Left lobe of liver (tissue), 2 donors: ENCODE data around the gene SLC8A2. TPM values are rescaled to one million over a fixed set of nuclear protein-coding genes. Genes with fewer than 3 reads are reported as not detected.

Experiments used
- ATAC-seq: fragments of 200-7000 bp; cut with Tn5 transposase; one replicate; pipeline ENCODE4 v1.9.1; 2020; ENCODE audit warnings: mild to moderate bottlenecking, moderate library complexity
- DNase-seq: peaks from one replicate; pipeline ENCODE4 v3.0.0-alpha.2; 2020; ENCODE audit warnings: low spot score
- total RNA-seq: library from RNA; stranded (reverse); gene quantifications from one replicate; pipeline ENCODE4 v1.2.1, GENCODE V29; 2021
- donor health status: DM: no; HTN: no; CAD: no; lungs with moderate emphysema.
- donor health status: DM: no; HTN: yes; CAD: no.

Gene SLC8A2
- total RNA-seq, 1 donor from 2014 or later, result 0.10 TPM

DNA sequence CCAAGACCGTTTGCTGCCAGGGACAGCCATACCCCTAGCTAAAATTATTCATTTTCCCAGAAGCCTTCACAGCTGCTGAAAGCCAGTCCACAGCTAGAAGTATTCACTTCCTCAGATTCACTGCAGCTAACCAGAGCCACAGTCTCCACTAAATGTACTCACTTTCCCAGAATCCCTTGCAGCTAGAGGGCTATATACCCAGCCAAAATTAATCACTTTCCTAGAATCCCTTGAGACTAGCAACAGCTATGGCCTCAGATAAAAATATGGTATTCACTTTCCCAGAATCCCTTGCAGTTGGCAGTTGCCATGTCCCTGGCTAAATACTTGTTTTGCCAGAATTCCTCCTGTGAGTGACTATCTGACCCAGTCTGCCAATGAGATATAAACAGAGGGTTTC, 38.6 kb downstream of the SLC8A2 start:
- DNase-seq, result no peak
- ATAC-seq, result no peak

DNA sequence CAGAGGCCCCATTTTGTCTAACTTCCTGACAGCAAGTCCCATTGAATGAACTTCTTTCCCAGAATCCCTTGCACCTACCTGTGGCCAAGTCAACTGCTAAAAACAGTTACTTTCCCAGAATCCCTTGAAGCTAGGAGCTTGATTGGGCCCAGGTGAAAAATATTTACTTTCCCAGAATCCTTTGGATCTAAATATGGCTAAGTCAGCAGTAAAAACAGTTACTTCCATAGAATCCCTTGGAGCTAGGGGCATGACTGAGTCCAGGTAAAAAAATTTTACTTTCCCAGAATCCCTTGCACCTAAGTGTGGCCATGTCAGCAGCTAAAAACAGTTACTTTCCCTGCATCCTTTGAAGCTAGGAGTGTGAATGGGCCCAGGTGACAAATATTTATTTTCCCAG, 39.2 kb downstream of the SLC8A2 start:
- no peak for ATAC-seq
- no peak for DNase-seq

DNA sequence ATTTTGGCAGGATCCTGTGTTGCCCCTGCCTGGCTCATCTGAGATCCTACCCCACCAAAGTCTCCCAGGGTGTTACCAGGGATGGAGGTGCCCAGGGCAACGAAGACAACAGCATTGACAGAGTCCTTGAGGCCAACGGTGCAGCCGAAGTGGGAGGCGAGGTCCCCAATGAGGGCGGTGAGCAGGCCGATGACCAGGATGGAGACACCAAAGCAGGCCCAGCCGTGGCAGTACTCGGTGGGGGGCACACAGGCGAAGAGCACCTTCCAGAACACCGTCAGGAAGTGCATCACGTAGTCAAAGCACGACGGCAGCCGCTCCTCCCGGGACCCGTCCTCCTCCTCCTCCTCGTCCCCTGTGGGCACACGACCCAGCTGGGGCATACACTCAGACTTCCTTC, 39.6 kb downstream of the SLC8A2 start:
- ATAC-seq (no peak), DNase-seq (no peak)

DNA sequence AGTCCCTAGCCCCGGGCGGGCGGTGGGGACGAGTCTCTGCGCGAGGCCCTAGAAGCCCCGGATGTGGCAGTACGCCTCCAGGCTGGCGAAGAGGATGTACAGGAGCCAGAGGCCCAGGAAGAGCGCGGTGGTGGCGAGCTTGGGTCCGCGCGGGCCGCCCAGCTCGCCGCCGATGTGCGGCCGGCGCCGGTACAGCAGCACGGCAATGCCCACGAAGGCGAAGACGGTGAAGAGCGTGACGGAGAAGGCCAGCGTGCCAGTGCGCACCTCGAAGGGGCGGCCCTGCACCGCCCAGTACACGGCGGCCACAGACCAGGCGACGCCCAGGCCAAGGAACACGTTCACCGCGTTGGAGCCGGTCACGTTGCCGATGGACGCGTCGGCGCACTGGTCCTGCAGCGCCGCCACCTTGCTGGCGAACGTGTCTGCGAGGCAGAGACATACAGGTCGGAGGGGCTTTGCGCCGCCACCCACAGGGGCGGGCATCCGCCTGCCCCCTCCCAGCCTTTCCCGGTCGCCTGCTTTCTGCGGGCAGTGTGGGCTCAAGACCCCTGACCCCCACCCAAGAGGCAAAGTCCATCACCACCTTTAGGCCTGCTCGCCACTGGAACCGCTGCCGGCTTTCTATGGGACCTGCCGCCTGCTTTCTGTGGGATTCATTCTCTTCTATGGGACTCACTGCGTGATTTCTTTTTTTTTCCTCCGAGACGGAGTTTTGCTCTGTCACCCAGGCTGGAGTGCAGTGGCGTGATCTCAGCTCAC, 41.5 kb downstream of the SLC8A2 start:
- no peak for DNase-seq
- peak; percentile 61 for ATAC-seq

DNA sequence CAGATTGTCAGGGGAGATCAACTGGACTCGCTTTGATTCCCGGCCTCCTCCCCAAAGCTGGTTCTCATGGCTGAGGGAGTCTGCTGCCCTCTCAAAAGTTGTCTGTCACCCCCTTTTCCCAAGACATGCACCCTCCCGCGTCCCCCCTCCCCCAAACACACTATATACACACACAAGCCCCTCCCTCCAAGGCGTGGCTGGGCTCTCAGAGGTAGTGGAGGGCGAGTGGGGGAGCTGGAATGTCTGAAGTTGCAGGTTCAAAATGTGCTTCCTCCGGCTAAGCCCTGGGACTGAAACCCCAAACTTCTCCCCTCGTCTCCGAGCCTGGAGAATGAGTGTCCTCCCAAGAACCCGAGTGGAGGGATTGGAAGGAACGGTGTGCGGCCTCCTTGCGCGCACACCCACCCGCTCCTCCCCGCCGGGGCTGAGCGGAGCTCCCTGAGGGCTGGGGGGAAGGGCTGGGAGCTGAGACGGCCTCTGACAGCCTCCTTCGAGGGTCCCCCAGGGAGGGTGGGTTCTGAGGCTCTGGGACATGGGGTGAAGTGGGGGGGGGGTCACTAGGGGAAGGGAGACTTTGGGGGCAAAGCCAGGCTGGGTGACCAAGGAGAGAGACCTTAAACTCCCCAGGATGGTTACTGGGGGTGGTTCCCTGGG, 42.4 kb downstream of the SLC8A2 start:
- no peak for ATAC-seq

DNA sequence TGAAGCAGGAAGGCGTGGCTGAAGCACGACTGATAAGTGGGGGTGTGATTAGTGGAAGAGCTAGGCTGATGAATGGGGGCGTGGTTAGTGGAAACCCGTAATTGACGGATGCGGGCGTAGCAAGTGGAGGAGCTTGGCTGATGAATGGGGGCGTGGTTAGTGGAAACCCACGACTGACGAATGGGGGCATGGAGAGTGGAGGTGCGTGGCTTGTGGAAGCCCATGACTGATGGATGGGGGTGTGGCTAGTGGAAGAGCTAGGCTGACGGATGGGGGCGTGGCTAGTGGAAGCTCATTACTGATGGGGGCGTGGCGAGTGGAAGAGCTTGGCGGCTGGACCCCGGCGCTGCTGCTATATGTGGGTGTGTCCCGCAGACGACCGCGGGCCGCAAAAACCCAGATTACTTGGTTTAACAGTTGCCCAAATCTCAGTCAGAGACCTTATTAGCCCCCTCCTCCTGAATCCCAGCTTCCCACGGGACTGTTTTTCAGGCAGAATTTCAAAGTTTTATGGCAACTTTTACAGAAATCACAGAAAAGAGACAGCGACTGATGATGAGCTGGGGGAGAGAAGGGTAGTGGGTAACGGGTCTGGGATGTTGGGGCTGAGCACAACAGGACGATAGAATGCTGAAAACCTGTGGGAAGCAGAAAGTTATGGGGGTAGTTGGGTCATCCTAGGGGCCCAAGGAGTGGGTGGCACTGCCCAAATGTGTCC, 43.4 kb downstream of the SLC8A2 start:
- peak; percentile 60 for DNase-seq
- ATAC-seq, result peak; percentile 39

More for the DNA sequence above, 42.4 kb downstream of the SLC8A2 start:
- no peak for DNase-seq

DNA sequence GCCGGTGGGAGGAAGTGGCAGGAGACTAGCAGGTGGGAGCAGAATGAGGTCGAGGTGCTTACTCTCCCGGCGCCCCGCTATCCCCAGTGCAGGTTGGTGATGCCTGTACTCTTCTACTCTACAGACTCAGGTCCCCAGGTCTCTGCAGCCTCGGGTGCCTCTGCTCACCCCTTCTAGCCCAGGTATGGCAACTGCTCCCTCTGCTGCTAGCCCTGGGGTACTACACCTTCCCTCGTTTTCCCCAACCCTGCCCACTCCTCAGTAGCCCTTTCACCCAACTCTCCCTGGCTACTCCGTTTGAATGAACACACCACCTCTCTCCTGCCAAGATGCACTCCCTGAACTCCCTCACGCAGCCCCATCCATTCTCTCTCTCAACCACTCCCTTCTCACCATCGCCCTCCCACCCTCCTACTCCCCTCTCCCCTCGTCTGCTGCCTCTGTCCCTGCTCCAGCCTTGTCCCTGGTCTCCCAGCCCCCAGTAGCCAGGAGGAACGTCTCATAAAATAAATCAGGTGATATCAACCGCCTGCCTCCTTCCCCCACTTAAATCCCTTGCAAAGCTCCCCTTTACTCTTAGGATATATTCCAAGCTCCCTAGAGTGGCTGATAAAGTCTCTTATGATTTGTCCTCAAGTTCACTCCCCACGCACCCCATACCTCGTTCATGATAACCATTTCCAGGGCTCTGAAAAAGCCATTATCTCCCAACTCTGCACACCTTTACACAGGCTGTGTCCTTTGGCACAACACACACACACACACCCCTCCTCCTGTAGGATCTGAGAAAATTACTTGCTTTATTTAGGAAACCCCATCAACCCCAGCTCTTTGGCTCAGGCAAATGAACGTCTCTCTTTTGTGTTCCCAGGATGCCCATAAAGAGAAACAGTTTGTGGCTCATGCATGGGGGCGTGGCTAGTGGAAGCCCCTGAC, 44.2 kb downstream of the SLC8A2 start:
- no peak for DNase-seq
- peak; percentile 89 for ATAC-seq

DNA sequence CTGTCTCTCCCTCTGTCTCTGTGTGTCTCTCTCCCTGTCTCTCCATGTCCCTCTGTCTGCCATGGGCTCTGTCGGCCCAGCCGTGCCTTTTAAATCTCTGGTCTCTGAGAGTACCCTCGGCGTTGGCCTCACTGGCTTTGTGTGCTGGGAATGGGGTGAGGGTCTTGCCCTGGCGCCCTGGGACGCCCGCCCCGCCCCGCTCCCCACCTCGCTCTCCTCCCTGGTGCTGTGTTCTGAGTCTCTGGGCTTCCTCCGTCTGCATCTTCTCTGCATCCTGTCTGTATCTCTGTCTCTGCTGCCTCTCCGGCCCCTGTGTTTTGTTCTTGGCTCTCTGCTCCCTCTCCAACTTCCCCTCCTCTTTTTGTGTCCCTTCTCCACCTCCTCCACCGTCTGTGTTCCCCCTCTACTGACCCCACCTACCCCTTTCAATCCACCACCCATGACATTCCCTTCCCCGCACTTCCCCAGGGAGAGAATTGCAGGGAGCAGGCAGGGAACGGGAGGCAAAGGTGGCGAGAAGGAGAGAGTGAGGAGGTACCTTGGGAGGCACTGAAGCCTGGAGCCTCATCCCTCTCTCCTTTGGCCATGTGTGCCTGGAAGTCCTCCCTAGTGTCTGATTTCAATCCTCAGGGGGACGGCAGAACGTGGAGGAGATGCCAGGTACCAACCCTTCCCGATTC, 48.4 kb downstream of the SLC8A2 start:
- DNase-seq, result no peak
- no peak for ATAC-seq

DNA sequence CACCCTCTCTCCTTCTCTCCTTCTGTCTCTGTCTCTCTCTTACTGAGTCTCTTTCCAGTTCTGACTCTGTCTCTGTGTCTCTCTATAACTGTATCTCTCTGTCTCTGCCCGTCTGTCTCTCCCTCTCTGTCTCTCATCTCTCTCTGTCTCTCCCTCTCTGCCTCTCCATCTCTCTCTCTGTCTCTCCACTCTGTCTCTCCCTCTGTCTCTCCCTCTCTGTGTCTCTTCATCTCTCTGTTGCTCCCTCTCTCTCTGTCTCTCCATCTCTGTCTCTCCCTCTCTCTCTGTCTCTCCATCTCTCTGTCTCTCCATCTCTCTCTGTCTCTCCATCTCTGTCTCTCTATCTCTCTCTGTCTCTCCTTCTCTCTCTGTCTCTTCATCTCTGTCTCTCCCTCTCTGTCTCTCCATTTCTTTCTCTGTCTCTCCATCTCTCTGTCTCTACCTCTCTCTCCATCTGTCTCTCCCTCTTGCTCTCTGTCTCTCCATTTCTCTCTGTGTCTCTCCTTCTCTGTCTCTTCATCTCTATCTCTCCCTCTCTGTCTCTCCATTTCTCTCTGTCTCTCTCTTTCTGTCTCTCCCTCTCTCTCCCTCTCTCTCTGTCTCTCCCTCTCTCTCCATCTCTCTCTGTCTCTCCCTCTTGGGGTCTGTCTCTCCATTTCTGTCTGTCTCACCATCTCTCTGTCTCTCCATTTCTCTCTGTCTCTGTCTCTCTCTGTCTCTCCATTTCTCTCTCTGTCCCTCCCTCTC, 49.1 kb downstream of the SLC8A2 start:
- ATAC-seq (no peak), DNase-seq (no peak)

DNA sequence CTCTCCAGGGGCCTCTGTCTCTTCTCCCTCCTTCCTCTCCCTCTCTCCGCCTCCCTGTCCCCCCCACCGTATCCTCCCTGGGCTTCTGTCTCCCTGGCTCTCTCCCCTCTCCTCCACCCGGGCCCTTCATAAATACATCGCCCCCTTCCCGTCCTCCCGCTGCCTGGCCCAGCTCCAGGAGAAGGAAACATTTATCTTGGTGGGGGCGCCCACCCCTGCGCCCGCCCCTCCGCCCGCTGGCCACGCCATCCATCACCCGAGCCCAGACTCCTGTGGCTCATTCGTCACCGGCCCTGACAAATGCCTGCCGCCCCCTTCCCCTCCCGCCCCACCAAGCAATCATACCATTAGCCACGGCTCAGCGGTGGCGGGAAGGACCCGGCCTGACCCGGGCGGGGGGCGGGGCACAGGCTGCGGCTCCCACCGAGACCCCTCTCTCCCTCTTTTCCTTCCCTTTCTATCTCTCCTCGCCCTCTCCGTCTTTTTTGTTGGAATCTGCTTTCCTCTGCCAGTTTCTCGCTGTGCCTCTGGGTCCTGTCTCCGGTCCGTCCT, 49.8 kb downstream of the SLC8A2 start:
- ATAC-seq, result no peak
- DNase-seq, result no peak

DNA sequence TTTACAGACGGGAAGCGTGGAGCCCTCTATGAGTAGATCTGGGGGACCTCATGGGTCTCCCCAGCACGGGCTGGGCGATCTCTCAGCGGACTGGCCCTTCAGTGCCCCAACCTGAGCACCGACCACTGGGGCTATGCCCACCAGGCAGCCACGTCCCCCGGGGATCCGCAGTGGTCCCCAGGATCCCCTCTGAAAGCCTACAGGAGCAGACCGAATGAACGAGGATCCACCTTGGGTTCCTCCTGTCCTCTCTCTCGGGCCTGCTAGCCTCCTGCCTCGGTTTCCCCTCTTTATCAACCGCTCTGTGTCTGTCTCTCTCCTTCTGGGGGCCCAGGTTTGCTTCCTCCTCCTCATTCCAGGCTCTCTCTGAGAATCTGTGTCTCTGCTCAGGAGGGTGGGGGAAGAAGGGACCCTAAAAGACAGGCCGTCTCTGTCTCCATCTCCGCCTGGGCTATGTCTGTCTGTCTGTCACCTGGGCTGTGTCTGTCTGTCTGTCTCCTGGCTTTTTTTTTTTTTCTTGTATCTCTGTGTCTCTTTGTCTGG, 50.4 kb downstream of the SLC8A2 start:
- ATAC-seq, result no peak
- DNase-seq, result no peak

DNA sequence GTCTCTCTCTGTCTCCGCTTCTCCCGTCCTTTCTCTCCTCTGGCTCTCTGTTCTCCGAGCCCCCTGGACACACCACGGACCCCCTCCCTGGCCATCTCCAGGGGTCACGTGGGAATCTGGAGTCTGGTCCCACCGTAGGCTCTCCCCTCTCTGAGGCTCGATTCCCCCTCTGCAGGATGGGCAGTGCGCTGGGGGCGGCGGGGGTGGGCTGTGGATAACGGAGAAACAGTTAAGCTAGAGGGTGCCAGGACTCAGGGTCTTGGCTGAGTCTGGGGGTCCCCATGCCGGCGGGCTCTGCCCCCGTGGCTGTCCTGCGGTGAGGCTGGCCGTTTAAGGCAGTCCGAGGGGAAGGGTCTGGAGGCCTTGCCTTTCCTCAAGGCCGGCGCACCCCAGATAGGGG, 51.9 kb downstream of the SLC8A2 start:
- DNase-seq, result no peak
- no peak for ATAC-seq

DNA sequence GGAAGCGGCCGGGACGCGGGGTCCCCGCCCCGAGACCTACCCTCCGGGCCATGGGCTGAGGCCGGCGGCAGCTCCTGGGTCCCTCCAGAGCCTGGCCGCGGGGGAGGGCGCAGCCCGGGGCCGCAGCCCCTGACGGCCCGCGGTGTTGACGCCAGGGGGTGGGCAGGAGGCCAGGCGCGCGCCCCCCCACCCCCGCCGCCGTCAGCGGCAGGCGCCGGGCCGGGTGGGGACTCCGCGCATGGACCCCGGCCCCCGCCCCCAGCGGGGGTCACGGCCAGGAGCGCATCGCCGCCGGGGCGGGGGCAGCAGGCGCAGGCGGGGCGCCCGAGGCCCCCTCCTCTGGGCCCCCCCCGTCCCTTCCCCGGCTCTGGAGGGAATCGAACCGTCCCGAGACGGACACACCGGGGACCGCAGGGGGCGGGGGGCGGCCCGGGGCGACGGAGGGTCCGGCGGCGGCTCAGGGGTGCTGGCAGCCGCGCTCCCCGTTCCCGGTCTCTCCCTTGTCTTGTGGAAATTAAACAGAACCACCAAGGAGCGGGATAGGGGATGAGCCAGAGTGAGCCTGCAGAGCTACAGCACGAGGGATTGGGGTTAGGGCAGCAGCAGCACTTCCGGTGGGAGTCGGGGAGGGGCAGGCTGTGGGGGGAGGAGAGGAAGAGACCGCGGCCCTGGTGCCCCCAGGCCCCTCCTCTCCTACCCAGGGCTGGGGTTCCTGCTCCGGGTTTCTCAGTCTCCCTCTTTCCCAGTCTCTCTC, 52.5 kb downstream of the SLC8A2 start, which contains the start of gene MEIS3:
MEIS3 (minus strand) TSS at position 498 of the 754 bp plus-strand sequence; CDS start at position 52, 446 bp downstream.
- DNase-seq, result no peak
- ATAC-seq, result no peak

DNA sequence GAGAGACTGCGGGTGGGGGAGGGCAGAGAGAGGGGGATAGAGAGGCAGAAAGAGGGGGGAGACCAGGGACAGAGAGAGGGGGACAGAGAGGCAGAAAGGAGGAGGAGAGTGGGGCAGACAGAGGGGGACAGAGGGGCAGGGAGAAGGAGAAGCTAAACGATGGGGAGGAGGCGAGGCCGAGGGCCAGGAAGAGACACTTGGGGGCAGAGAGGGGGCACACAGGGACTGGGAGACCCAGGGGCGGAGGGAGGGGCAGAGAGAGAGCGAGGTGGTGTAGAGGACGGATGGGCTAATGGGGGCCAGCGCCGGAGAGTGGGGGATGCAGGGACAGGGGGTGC, 53.0 kb downstream of the SLC8A2 start:
- no peak for DNase-seq
- no peak for ATAC-seq

DNA sequence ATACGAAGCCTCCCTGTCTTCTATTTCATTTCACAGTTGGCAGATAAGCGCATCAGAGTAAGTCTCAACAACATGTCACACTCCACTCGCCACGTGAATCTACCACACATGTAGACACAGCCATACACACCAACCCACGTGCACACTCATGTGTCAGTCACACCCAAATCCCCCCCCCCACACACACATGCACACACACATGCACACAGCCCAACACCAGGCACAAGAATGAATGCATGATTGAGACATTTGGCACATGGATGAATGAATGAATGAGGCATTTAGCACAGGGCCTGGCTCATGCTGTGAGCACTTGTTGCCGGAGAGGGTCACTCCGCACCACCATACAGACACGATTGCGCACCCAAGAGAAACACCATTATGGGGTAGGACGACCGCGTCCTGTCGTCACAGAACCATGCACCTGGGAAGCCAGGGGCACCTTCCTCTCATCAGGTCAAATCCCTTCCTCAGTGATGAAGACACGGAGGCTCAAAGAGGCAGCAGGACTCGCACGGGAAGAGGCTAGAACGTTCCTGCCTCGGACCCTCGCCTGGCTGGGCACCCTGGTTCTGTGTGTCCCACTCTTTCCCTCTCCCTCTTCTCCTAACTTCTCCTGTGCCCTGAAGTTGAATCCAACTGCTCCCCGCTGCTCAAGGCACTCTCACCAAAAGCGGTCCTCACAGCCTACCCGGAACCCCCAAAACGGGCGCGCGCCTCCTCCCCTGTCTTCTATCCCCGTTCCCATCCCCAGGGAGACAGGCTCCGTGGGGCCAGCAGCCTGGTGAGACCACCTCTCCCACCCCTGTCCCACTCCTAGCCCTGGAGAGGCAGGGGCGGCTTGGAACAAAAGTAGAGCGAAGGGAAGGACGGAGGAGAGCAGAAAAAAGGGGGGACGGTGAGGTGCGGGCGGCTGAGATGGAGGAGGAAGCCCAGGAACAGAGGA, 53.7 kb downstream of the SLC8A2 start:
- no peak for DNase-seq

DNA sequence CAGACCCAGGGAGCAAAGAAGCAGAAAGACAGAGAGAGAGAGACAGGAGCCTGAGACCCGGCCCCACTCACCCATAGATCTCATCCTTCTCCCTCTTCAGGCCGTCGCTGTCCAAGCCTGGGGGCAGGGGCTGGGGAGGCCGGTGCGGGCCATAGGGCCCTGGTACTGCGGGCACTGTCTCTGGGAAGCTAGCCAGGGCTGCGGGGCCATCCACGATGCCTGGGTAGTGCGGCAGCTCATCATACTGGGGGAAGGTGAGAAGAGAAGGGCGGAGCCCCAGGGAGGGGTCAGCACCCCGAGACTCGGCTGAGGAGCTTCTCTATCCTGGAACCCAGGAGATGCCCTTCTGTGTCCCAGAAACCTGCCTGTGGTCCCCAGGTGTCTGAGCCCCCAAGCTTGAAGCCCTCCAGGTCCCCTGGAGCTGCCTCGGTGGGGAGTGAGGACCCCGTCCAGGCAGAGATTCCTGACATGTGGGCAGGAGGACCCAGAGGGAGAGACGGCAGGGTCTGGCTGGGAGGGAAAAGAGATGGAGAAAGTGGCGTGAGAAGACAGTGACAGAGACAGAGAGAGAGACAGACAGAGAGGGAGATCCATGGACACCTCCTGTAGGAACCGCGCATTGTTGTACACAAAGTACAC, 54.5 kb downstream of the SLC8A2 start:
- DNase-seq, result no peak
- no peak for ATAC-seq

More for the DNA sequence above, 53.7 kb downstream of the SLC8A2 start:
- no peak for ATAC-seq

DNA sequence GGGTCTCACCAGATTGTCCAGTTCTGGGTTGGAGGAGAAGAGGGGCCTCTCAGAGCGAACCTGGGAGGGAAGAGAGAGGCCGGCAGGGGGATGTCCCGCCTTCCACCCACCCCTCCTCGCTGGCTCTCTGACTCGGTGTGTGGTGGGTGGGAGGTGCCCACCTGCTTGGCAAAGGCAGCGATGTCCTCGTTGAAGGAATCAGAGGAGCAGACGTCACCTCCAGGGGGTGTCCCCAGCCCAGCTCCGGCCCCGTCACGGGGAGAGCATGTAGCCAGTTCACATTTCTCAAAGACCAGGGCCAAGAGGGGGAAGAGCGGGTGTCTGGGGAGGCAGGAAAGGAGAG, 55.1 kb downstream of the SLC8A2 start:
- no peak for DNase-seq

More for the DNA sequence above, 55.1 kb downstream of the SLC8A2 start:
- ATAC-seq, result no peak
